NCI-H774 (cell line): ENCODE results near the gene INPP5A.
"Not testable (repeated sequence)": the region's sequence is repeated elsewhere in the genome, so short reads cannot be mapped to it uniquely, and the experiment has no call there.

Experiments
- DNase-seq: peaks from one replicate; lab custom pipeline; 2025; lab: John Stamatoyannopoulos, UW

Gene INPP5A

DNA sequence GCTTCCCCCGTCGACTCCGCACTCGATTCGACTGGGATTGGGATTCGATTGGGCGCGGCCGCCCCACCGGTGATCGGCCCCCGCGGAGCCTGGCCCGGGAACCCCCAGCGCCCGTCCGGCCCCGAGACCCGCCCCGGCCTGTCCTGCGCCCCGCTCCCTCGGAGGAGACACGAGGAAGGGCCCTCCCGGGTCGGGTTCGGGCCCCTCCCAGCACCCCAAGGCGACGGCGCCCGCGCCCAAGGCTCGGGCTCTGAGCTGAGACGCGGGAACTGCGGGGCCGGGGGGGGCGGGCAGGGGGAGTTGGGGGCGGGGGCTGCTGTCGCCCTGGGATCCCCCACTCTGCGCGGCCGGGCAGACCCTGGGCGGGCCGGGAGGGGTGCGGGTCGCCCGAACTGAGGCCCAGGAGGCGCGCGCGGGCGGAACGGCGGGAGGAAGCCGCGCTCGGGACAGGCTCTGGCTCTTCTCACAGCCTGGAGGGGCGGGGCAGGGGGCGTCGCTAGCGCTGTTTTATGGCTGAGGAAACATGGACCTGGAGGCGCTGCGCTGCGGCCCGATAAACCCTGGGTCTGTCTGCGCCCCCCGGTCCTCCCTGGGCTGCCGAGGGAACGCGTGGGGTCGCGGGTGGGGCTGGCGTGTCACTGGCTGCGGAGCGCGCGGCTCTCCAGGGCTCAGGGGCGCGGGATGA is 250.1 kb downstream of the INPP5A start:
- DNase-seq, result no peak

DNA sequence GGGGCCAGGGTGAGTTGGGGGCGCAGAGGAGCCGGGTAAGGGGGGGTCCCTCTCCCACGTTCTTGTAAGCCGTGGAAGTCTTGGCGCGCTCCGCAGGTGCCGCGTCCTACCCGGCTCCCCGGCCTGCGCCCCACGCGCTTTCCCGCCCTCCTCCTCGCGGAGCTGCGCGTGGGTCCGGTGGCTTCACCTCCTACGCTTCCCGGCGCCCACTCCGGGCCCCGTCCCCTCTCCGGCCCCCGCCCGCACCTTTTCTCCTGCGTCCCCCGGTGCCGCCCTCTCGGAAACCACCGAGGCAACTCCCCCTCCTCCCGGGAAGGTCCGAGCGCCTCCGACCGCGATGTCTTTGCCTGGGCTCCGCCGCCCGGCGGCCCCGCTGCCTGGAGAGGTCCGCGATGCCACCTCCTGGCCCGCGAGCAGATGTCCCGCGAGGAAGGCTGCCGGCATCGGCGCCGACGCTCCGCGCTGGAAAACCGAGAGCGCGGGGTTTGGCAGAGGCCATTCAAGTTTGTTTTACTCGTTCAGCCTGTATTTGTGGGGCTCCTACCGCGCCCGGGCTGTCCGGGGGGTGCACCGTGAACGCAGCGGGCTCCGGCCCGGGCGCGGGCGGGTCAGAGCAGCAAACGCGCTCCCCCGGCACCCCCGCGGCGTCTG is 250.7 kb downstream of the INPP5A start:
- DNase-seq, result no peak

DNA sequence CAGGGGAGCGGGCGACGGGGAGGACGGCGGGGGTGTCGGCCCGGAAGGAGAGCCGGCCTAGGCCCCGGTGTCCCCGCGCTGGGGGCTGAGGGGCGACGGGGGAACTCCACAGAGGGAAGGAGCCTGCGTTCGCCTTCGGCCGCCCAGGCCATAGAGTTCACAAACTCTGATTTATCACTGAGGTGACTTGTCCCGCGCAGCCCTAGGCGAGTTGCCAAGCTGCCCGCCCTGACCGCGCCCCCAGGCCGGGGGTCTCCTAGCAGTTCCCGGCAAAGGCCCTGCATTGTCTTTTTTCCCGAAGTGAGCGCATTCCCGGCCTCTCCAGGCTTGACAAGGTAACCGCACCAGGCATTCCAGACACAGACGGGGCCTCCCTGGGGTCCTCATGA is 251.2 kb downstream of the INPP5A start:
- no peak for DNase-seq

DNA sequence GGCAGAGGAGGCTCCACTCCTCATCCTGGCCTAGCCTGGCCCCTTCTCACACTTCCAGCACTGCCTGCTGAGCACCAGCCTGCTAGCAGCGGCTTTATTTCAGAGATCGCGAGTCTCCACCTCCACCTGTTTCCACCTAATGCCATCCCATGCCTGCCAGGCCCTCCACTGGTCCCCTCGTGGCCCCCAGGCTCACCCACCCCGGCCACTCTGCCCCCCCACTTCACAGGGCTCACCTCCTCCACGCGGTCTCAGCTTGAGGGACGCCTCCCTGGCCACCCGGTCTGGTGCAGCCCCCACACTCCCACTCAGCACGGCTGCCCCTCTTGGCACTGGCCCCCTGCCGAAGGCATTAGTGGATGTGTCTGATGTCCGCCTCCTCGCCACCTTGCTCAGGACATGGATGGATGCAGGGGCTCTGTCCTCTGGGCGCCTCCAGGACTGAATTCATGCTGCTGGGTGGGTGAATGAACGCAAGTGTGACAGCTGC is 252.1 kb downstream of the INPP5A start:
- no peak for DNase-seq

GRCh38 chr10:132790470-132790869 is 252.9 kb downstream of the INPP5A start:
- no peak for DNase-seq

GRCh38 chr10:132790934-132791829 is 253.6 kb downstream of the INPP5A start:
- no peak for DNase-seq

GRCh38 chr10:132792099-132792498 is 254.5 kb downstream of the INPP5A start:
- not testable (repeated sequence) for DNase-seq

GRCh38 chr10:132792796-132793195 is 255.2 kb downstream of the INPP5A start:
- no peak for DNase-seq

GRCh38 chr10:132793213-132793612 is 255.6 kb downstream of the INPP5A start:
- DNase-seq, result no peak

DNA sequence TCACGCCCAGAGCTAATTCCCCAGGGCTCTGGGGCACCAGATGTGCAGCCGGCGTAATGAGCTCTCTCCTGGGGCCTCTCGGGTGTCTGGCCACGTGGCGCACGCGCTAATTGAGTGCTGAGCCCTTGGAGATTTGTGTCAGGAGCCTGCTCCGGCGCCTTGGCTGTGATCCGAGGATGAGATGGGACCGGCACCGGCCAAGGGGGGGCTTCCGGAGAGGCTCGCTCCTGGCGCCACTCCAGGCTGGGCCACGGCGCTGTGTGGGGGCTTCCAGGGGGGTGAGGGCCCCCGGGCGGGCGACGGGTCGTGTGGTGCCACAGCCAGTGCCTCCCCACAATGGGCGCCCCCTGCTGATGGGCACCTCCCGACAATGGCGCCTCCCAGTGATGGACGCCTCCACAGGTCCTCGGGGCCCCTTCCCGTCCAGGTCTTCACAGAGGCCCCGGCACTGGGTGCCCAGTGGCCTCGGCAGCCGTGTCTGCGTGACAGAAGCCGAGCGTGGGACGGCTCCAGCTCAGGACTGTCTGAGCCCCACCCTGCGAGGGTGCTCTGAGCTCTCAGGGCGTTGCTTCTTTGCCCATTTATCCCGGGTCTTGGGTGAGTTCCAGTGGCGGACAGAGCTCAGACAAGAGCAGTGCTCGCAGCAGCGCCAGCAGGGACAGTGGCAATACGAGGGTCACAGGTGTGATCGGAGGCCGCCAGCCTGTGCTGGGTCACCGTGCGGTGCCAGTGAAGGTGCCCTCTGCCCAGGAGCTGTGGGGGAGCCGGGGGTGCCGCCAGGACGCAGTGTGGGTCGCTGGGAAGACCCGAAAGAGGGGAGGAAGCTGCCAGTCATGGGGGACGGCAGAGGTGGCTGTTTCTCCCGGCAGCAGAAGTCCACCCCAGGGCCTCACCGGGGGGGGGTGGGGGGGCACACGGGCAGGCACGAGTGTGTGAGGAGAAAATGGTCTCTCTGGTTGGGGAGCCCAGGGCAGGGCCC is 256.6 kb downstream of the INPP5A start:
- no peak for DNase-seq

GRCh38 chr10:132796846-132797245 is 259.3 kb downstream of the INPP5A start:
- no peak for DNase-seq

DNA sequence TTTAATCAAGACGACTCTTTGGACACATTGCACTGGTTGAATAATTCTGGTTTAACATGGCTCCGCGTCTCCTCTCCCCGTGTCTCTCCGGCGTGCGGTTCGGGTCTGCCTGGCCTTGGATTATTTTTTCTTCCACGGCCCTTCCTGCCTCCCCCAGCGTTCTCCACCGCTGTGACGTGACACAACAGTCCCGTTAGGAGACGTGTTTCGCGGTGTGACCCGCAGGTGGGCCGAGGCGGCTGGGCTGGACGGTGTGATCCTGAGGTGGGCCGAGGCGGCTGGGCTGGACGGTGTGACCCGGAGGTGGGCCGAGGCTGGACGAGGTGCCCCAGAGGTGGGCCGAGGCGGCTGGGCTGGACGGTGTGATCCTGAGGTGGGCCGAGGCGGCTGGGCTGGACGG is 260.4 kb downstream of the INPP5A start:
- DNase-seq, result not testable (repeated sequence)

GRCh38 chr10:132798403-132798802 is 260.8 kb downstream of the INPP5A start:
- DNase-seq, result no peak

GRCh38 chr10:132798876-132799275 is 261.3 kb downstream of the INPP5A start:
- DNase-seq, result no peak

DNA sequence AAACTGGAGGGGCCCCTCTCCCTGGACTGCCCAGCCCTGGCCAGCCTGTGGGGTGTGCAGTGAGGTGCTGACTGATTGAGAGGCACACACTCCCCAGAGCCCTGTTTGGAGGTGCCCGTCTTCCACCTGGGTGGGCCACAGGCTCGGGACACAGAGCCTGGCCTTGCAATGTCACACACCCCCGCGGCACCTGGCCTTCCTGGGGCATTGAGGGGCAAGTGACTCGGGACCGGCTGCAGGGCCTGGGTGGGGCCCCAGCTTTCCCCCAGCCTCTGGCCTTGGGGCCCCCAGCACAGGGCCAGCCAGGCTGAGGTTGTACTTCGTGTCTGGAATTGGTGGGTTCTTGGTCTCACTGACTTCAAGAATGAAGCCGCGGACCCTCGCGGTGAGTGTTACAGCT is 262.3 kb downstream of the INPP5A start:
- no peak for DNase-seq

DNA sequence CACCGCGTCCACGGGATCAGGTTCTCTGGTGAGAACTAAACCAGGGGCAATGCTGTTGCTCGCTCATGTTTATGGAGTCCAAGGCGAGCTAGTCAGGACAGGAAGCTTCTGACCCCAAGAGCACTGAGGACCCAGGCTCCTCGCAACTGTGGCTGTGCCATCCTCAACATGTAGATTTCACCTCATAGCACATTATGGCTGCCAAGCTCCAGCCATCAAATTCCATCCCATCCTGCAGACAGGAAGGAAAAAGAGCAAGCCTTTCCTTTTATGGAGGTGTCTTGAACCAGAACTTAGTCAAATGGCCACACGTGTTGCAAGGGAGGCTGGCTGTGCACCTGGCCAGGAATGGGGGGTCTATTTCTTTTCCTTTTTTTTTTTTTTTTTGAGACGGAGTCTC is 264.5 kb downstream of the INPP5A start:
- DNase-seq, result no peak

GRCh38 chr10:132802694-132803320 is 265.2 kb downstream of the INPP5A start:
- DNase-seq, result no peak

GRCh38 chr10:132803416-132804210 is 266.0 kb downstream of the INPP5A start:
- DNase-seq, result no peak

- DNase-seq, result no peak
These were observed 266.7 kb downstream of the INPP5A start for GRCh38 chr10:132804287-132804686.

DNA sequence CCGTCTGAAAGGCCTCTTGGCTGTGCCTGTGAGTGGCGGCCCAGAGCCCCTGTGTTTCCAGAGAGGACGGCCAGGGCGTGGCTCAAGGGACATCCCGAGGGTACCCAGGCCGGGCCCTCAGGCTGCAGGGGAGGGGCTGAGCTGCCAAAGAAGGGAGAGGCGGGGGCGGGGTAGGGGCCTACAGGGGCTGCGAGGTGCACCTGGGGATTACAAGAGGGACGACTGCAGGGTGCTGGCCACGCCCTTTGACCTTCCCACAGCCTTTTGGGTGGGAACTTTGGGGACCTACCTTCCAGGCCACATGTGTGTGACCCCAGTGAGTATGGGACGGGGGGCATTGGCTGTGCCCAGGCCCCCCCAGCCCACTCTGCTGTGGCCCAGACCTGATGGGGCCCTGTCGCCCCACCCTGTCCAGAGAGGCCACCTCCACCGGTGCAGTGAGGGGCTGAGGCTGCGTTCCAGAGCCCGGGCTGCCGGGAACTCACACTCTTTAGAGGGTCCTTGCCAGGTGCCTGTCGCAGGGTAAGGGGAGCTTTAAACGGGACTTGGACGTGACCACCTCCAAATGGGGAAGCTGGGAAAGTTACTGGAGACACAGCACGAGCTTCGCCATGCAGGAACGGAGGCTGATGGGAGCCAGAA is 267.3 kb downstream of the INPP5A start:
- DNase-seq, result no peak
